A549 (cell line): ENCODE measurements around the gene DCAF8. TPM values are rescaled to one million over a fixed set of nuclear protein-coding genes. Genes with fewer than 3 reads are reported as not detected.

Source experiments
- ATAC-seq, 2 experiments: fragments of 200-7000 bp in 1 of 2; fragments of >200 bp in 1 of 2; cut with Nextera tagmentation in 1 of 2; cut with Tn5 transposase in 1 of 2; 3 replicates each; pipeline versions ENCODE4 v1.8.0 to v1.9.1; 2018 to 2020; ENCODE audit warnings: mild to moderate bottlenecking in 1 of 2, moderate library complexity in 1 of 2
- CTCF ChIA-PET: fragments of 300-600 bp; sonication (Branson Sonifier 250); formaldehyde crosslinking; extraction: SDS; loops from one replicate; lab custom pipeline; 2021; ENCODE audit warnings: antibody characterized with exemption, inconsistent platforms; lab: Yijun Ruan, JAX
- POLR2A ChIA-PET: fragments of 350-600 bp; formaldehyde crosslinking; extraction: SDS; loops from one replicate; lab custom pipeline; 2021; ENCODE audit warnings: antibody characterized with exemption, inconsistent platforms; lab: Yijun Ruan, JAX
- DNase-seq, 2 experiments: peaks; one replicate each; pipeline versions ENCODE4 v3.0.0 to v3.0.0-alpha.2; 2011 to 2016; ENCODE audit warnings: low read depth in 1 of 2, low spot score in 1 of 2
- FAIRE-seq: peaks from 2 replicates; lab custom pipeline; 2011; peaks lifted over from hg19 to GRCh38; lab: Jason Lieb, UNC
- H3K27ac ChIP-seq, 2 experiments: fragments of >200 bp; sonication (Bioruptor Twin); formaldehyde crosslinking; 3 replicates each; pipeline ENCODE4 v1.5.1; 2016 to 2017
- H3K4me1 ChIP-seq: fragments of >200 bp; sonication (Bioruptor Twin); formaldehyde crosslinking; 3 replicates; pipeline ENCODE4 v1.6.1; 2016
- H3K4me2 ChIP-seq: fragments of >200 bp; sonication (Bioruptor Twin); formaldehyde crosslinking; 3 replicates; pipeline ENCODE4 v1.6.1; 2016
- H3K4me3 ChIP-seq: fragments of >200 bp; sonication (Bioruptor Twin); formaldehyde crosslinking; 3 replicates; pipeline ENCODE4 v1.5.1; 2016
- H3K9me3 ChIP-seq: fragments of >200 bp; sonication (Bioruptor Twin); formaldehyde crosslinking; 3 replicates; pipeline ENCODE4 v1.6.1; 2016
- BCL3 ChIP-seq: fragments of >200 bp; sonication (Bioruptor Twin); formaldehyde crosslinking; IDR thresholded peaks from 3 replicates; pipeline ENCODE4 v1.6.1; 2016
- BHLHE40 ChIP-seq: IDR thresholded peaks from 2 replicates; pipeline ENCODE4 v1.6.1; 2012; ENCODE audit warnings: low read depth, low read length, inconsistent platforms
- CBX2 ChIP-seq: fragments of 200-600 bp; sonication (generic); IDR thresholded peaks from 2 replicates; pipeline ENCODE4 v1.6.1; 2016; ENCODE audit warnings: low read depth, mild to moderate bottlenecking, borderline replicate concordance
- CEBPB ChIP-seq, 2 experiments: fragments of >200 bp in 1 of 2; sonication (Bioruptor Twin) in 1 of 2; formaldehyde crosslinking in 1 of 2; IDR thresholded peaks; 2 replicates each; pipeline ENCODE4 v1.6.1; 2012 to 2016
- CHD4 ChIP-seq: fragments of 200-600 bp; sonication (generic); IDR thresholded peaks from 2 replicates; pipeline ENCODE4 v1.6.1; 2016; ENCODE audit warnings: antibody characterized with exemption, mild to moderate bottlenecking, borderline replicate concordance
- E2F6 ChIP-seq: IDR thresholded peaks from 2 replicates; pipeline ENCODE4 v1.6.1; 2012; ENCODE audit warnings: low read depth, borderline replicate concordance
- EHF ChIP-seq: fragments of 250-450 bp; sonication (Bioruptor Pico); IDR thresholded peaks from 2 replicates; pipeline ENCODE4 v1.5.0; 2020; ENCODE audit warnings: mild to moderate bottlenecking
- ELK1 ChIP-seq: fragments of 150-350 bp; IDR thresholded peaks from 2 replicates; pipeline ENCODE4 v1.6.1; 2014; ENCODE audit warnings: low read depth, mild to moderate bottlenecking, low read length
- EP300 ChIP-seq, 2 experiments: fragments of >200 bp; sonication (Bioruptor Twin); formaldehyde crosslinking; IDR thresholded peaks; 2 replicates in 1 of 2; 3 replicates in 1 of 2; pipeline ENCODE4 v1.6.1; 2016 to 2017
- ESRRA ChIP-seq: fragments of 150-350 bp; IDR thresholded peaks from 2 replicates; pipeline ENCODE4 v1.6.1; 2014; ENCODE audit warnings: mild to moderate bottlenecking, low read length, borderline replicate concordance
- FOXS1 ChIP-seq: fragments of 250-450 bp; sonication (Bioruptor Pico); IDR thresholded peaks from 2 replicates; pipeline ENCODE4 v1.5.0; 2020; ENCODE audit warnings: mild to moderate bottlenecking, moderate library complexity
- HES2 ChIP-seq: fragments of >200 bp; sonication (Bioruptor Twin); formaldehyde crosslinking; IDR thresholded peaks from 2 replicates; pipeline ENCODE4 v1.6.1; 2016
- HMGXB4 ChIP-seq: fragments of 250-450 bp; sonication (Bioruptor Pico); IDR thresholded peaks from 2 replicates; pipeline ENCODE4 v1.5.0; 2021; ENCODE audit warnings: mild to moderate bottlenecking, moderate library complexity, borderline replicate concordance
- HOXB13 ChIP-seq: fragments of 250-450 bp; sonication (Bioruptor Pico); IDR thresholded peaks from 2 replicates; pipeline ENCODE4 v1.5.0; 2020; ENCODE audit warnings: low read depth, mild to moderate bottlenecking, moderate library complexity
- HOXB5 ChIP-seq: fragments of 250-450 bp; sonication (Bioruptor Pico); IDR thresholded peaks from 2 replicates; pipeline ENCODE4 v1.5.0; 2020; ENCODE audit warnings: mild to moderate bottlenecking, moderate library complexity
- JUN ChIP-seq, 2 experiments: fragments of >200 bp; sonication (Bioruptor Twin); formaldehyde crosslinking; IDR thresholded peaks; 2 replicates in 1 of 2; 3 replicates in 1 of 2; pipeline ENCODE4 v1.6.1; 2016 to 2017
- KDM5A ChIP-seq: fragments of 200-600 bp; sonication (generic); IDR thresholded peaks from 2 replicates; pipeline ENCODE4 v1.6.1; 2016; ENCODE audit warnings: antibody characterized with exemption, mild to moderate bottlenecking
- MYC ChIP-seq: IDR thresholded peaks from 2 replicates; pipeline ENCODE4 v1.6.1; 2012; ENCODE audit warnings: mild to moderate bottlenecking, inconsistent platforms, low read length, improper control_type of control experiment, borderline replicate concordance
- NFE2L2 ChIP-seq: fragments of 150-350 bp; conservative IDR thresholded peaks from 2 replicates; pipeline ENCODE4 v1.6.1; 2014; ENCODE audit warnings: low read length
- NR3C1 ChIP-seq: fragments of >200 bp; sonication (Bioruptor Twin); formaldehyde crosslinking; IDR thresholded peaks from 3 replicates; pipeline ENCODE4 v1.6.1; 2017
- PHF8 ChIP-seq: fragments of 200-600 bp; sonication (generic); IDR thresholded peaks from 2 replicates; pipeline ENCODE4 v1.6.1; 2016; ENCODE audit warnings: low read depth, mild to moderate bottlenecking, antibody characterized with exemption, moderate library complexity, borderline replicate concordance
- POLR2A ChIP-seq: IDR thresholded peaks from 2 replicates; pipeline ENCODE4 v1.6.1; 2012; ENCODE audit warnings: mild to moderate bottlenecking, low read length
- RAD21 ChIP-seq, 2 experiments: fragments of >200 bp in 1 of 2; sonication (Bioruptor Twin) in 1 of 2; formaldehyde crosslinking in 1 of 2; IDR thresholded peaks in 1 of 2; conservative IDR thresholded peaks in 1 of 2; 2 replicates in 1 of 2; 3 replicates in 1 of 2; pipeline ENCODE4 v1.6.1; 2012 to 2018; ENCODE audit warnings: inconsistent platforms in 1 of 2
- RARB ChIP-seq: fragments of 250-450 bp; sonication (Bioruptor Pico); IDR thresholded peaks from 2 replicates; pipeline ENCODE4 v1.8.0; 2021; ENCODE audit warnings: mild to moderate bottlenecking, moderate library complexity
- SREBF2 ChIP-seq: fragments of 450-650 bp; IDR thresholded peaks from 2 replicates; pipeline ENCODE4 v1.6.1; 2014; ENCODE audit warnings: mild to moderate bottlenecking, moderate library complexity
- TFCP2L1 ChIP-seq: fragments of 250-450 bp; sonication (Bioruptor Pico); IDR thresholded peaks from 2 replicates; pipeline ENCODE4 v1.5.0; 2021; ENCODE audit warnings: mild to moderate bottlenecking
- USF2 ChIP-seq: fragments of 450-650 bp; IDR thresholded peaks from 2 replicates; pipeline ENCODE4 v1.6.1; 2014; ENCODE audit warnings: antibody characterized with exemption
- ZC3H11A ChIP-seq: fragments of 450-650 bp; IDR thresholded peaks from 2 replicates; pipeline ENCODE4 v1.6.1; 2014; ENCODE audit warnings: antibody characterized with exemption, mild to moderate bottlenecking
- ZNF302 ChIP-seq: fragments of 250-450 bp; sonication (Bioruptor Pico); IDR thresholded peaks from 2 replicates; pipeline ENCODE4 v1.9.0; 2021; ENCODE audit warnings: inconsistent platforms, mild to moderate bottlenecking, moderate library complexity
- WGBS: methylation state at CpG from one replicate; pipeline ENCODE4 v1.1.6; 2017; ENCODE audit errors: missing lambda C conversion rate; 5-methylcytosine and 5-hydroxymethylcytosine counted together
- polyA plus RNA-seq, 4 experiments: library from polyadenylated mRNA; depleted of rRNA in 3 of 4; stranded (reverse); fragments of >200 nt; fragmentation: RNase III in 1 of 4; extraction: RNeasy Plus Mini Kit Qiagen cat#74134 plus additional on column Dnase treatment in 1 of 4; gene quantifications; 2 replicates in 3 of 4; 3 replicates in 1 of 4; pipeline ENCODE4 v1.2.3, GENCODE V29; 2011 to 2017

Gene DCAF8
- polyA plus RNA-seq, 2 of the 4 experiments (the other 2 are of a cell fraction), result 69.8 to 113 TPM

GRCh38 chr1:160206036-160206389, 56.3 kb downstream of the DCAF8 start (continued):
- no peak for TF ChIP-seq BCL3
- no peak for TF ChIP-seq CHD4
- no peak for TF ChIP-seq SREBF2

- H3K27ac ChIP-seq, result peak within 1 kb of the TSS; percentile 89 to 96
- H3K4me2 ChIP-seq, result peak within 1 kb of the TSS; percentile 98
- CTCF ChIA-PET, result interaction anchor here (1.1 to 7.6 kb wide), 8 partner anchors 8 to 103 kb away, joined by 3 to 86 read pairs (median 16); partner anchors contain the start of gene CASQ1
- peak within 1 kb of the TSS; percentile 88 for H3K4me3 ChIP-seq
- ATAC-seq (peak; percentile 72 to 81), FAIRE-seq (no peak), DNase-seq (peak; percentile 60 to 87)
- POLR2A ChIA-PET, result no interaction called here
- H3K4me1 ChIP-seq, result peaks cover 45% of the 10 kb centered on the region
- no peaks in the 10 kb centered on the region for H3K9me3 ChIP-seq
- 0% methylated on average over 8 of the region's 76 CpGs for WGBS
- TF ChIP-seq HOXB5 (CRISPR knock-in tag) (no peak), BHLHE40 (no peak), SREBF2 (no peak), NFE2L2 (no peak), ELK1 (no peak), EHF (CRISPR knock-in tag) (no peak), CEBPB (IDR thresholded peaks at IDR 0.05) (no peak), JUN (IDR thresholded peaks at IDR 0.05) (peak in 1 of 2 experiments; percentile 54; a peak in 2 of 5 replicates), FOXS1 (CRISPR knock-in tag) (no peak), BCL3 (0 out of 3 replicates have a peak, but pooled peaks have one; percentile 17), PHF8 (0 out of 2 replicates have a peak, but pooled peaks have one; percentile 35), KDM5A (no peak), HES2 (no peak), RARB (CRISPR knock-in tag) (no peak), ZC3H11A (no peak), NR3C1 (no peak), MYC (0 out of 2 replicates have a peak, but pooled peaks have one; percentile 11), CBX2 (no peak), ESRRA (no peak), E2F6 (0 out of 2 replicates have a peak, but pooled peaks have one; percentile 38), HOXB13 (no peak), USF2 (no peak), EP300 (IDR thresholded peaks at IDR 0.05) (no peak), TFCP2L1 (CRISPR knock-in tag) (0 out of 2 replicates have a peak, but pooled peaks have one; percentile 27), POLR2A (peak; percentile 20; the same call in 1 of the 2 replicates), HMGXB4 (no peak), ZNF302 (CRISPR knock-in tag) (no peak), RAD21 (conservative IDR thresholded peaks at IDR 0.05 in 1 of 2, IDR thresholded peaks at IDR 0.05 in 1 of 2) (no peak)
Measured at GRCh38 chr1:160205242-160206035, 56.9 kb downstream of the DCAF8 start, which contains the start of gene PEA15. PEA15 (plus strand) TSS chr1:160205384; CDS start chr1:160211545, 6,161 bp downstream.
